B cell (primary cell): ENCODE measurements around the gene VSIG2. TPM values are rescaled to one million over a fixed set of nuclear protein-coding genes. Genes with fewer than 3 reads are reported as not detected.

Experiments used
- ATAC-seq: fragments of 200-7000 bp; cut with Tn5 transposase; one replicate; pipeline ENCODE4 v1.10.0; 2021; ENCODE audit warnings: low read depth, mild to moderate bottlenecking, moderate number of reproducible peaks, moderate library complexity
- CTCF ChIA-PET: fragments of 350-600 bp; sonication (Branson Sonifier 250); formaldehyde crosslinking; loops from one replicate; lab custom pipeline; 2021; ENCODE audit warnings: antibody characterized with exemption, inconsistent platforms; lab: Charles Lee
- POLR2A ChIA-PET: fragments of 350-600 bp; sonication (Branson Sonifier 250); formaldehyde crosslinking; loops from one replicate; lab custom pipeline; 2021; ENCODE audit warnings: antibody characterized with exemption; lab: Charles Lee
- DNase-seq: peaks from one replicate; pipeline ENCODE4 v3.0.0; 2013
- H2AFZ ChIP-seq: 2 replicates; pipeline ENCODE4 v1.6.1; 2012; ENCODE audit warnings: mild to moderate bottlenecking, low read depth, low read length; ENCODE audit not compliant: insufficient read depth, poor library complexity, severe bottlenecking
- H3K27ac ChIP-seq, 2 donors: 1 replicate in 1 of 2; 2 replicates in 1 of 2; pipeline ENCODE4 v1.5.1; 2012 to 2013; ENCODE audit warnings: low read length in 2 of 2, mild to moderate bottlenecking in 2 of 2, moderate library complexity in 1 of 2
- H3K27me3 ChIP-seq, 4 experiments: fragments of 200-600 bp in 1 of 4; sonication (generic) in 1 of 4; replicated peaks in 1 of 4; 1 replicate in 2 of 4; 2 replicates in 2 of 4; pipeline versions ENCODE4 v1.6.1 to v1.7.0; 2013 to 2016; ENCODE audit warnings: low read length in 3 of 4, mild to moderate bottlenecking in 2 of 4, mixed read lengths in 1 of 4, moderate library complexity in 1 of 4; ENCODE audit not compliant: insufficient read depth in 4 of 4, control insufficient read depth in 3 of 4; ENCODE audit errors: control extremely low read depth in 1 of 4
- H3K36me3 ChIP-seq, 2 experiments: replicated peaks in 1 of 2; 1 replicate in 1 of 2; 2 replicates in 1 of 2; pipeline versions ENCODE4 v1.6.1 to v1.7.1; 2013; ENCODE audit warnings: low read length in 1 of 2; ENCODE audit not compliant: insufficient read depth in 2 of 2, control insufficient read depth in 1 of 2; ENCODE audit errors: control extremely low read depth in 1 of 2, extremely low read depth in 1 of 2
- H3K4me1 ChIP-seq, 2 donors: fragments of 200-600 bp in 1 of 2; sonication (generic) in 1 of 2; 1 replicate in 1 of 2; 2 replicates in 1 of 2; pipeline versions ENCODE4 v1.5.1 to v1.6.1; 2013 to 2017; ENCODE audit warnings: low read length in 2 of 2; ENCODE audit not compliant: control insufficient read depth in 2 of 2, insufficient read depth in 2 of 2
- H3K4me2 ChIP-seq: replicated peaks from 2 replicates; pipeline ENCODE3; 2012; ENCODE audit warnings: mild to moderate bottlenecking, low read depth, low read length; ENCODE audit not compliant: poor library complexity, severe bottlenecking
- H3K4me3 ChIP-seq, 5 experiments: fragments of 200-600 bp in 1 of 5; sonication (generic) in 1 of 5; 1 replicate in 3 of 5; 2 replicates in 2 of 5; pipeline versions ENCODE4 v1.5.1 to v1.7.0; 2011 to 2016; ENCODE audit warnings: low read length in 4 of 5, mild to moderate bottlenecking in 4 of 5, low read depth in 2 of 5, control low read depth in 1 of 5, moderate library complexity in 1 of 5; ENCODE audit not compliant: insufficient read depth in 1 of 5; ENCODE audit errors: control extremely low read depth in 1 of 5, extremely low read depth in 1 of 5
- H3K79me2 ChIP-seq: fragments of 200-600 bp; sonication (generic); one replicate; pipeline ENCODE4 v1.6.0; 2016; ENCODE audit warnings: low read length; ENCODE audit not compliant: control insufficient read depth, insufficient read depth
- H3K9ac ChIP-seq: fragments of 200-600 bp; sonication (generic); 2 replicates; pipeline ENCODE4 v1.6.1; 2017; ENCODE audit warnings: mild to moderate bottlenecking, low read length, moderate library complexity
- H3K9me3 ChIP-seq, 3 donors: one replicate each; pipeline versions ENCODE4 v1.6.1 to v1.7.1; 2013; ENCODE audit warnings: low read length in 2 of 3; ENCODE audit not compliant: control insufficient read depth in 2 of 3, insufficient read depth in 1 of 3; ENCODE audit errors: control extremely low read depth in 1 of 3
- H4K20me1 ChIP-seq: 2 replicates; pipeline ENCODE4 v1.6.0; 2012; ENCODE audit warnings: mild to moderate bottlenecking, low read length; ENCODE audit not compliant: insufficient read depth, control insufficient read depth, poor library complexity, severe bottlenecking
- H3K27ac Mint-ChIP-seq: one replicate; pipeline ENCODE4 v1.8.0; 2021; ENCODE audit warnings: mixed read lengths
- H3K27me3 Mint-ChIP-seq: one replicate; pipeline ENCODE4 v1.8.0; 2021; ENCODE audit warnings: mixed read lengths
- H3K4me1 Mint-ChIP-seq: one replicate; pipeline ENCODE4 v1.8.0; 2021; ENCODE audit warnings: mixed read lengths
- H3K4me3 Mint-ChIP-seq: one replicate; pipeline ENCODE4 v1.8.0; 2021; ENCODE audit warnings: mixed read lengths
- H3K9me3 Mint-ChIP-seq: one replicate; pipeline ENCODE4 v1.8.0; 2022; ENCODE audit warnings: mixed read lengths; ENCODE audit not compliant: insufficient read depth
- CTCF ChIP-seq: fragments of 200-600 bp; IDR thresholded peaks from one replicate; pipeline ENCODE4 v1.8.0; 2022; ENCODE audit warnings: antibody characterized with exemption, mild to moderate bottlenecking
- EZH2 ChIP-seq: IDR thresholded peaks from 2 replicates; pipeline ENCODE4 v1.6.1; 2012; ENCODE audit warnings: borderline replicate concordance, low read depth, mild to moderate bottlenecking, moderate library complexity, low read length; ENCODE audit not compliant: insufficient read depth, poor library complexity, severe bottlenecking
- WGBS: methylation state at CpG from one replicate; pipeline ENCODE4 v1.1.5; 2013; ENCODE audit warnings: missing lambda C conversion rate; ENCODE audit not compliant: insufficient coverage; 5-methylcytosine and 5-hydroxymethylcytosine counted together
- intact Hi-C: fragments of 100-400 bp; cut with micrococcal nuclease; formaldehyde crosslinking; loops from one replicate; pipeline ENCODE4 v1.10.0; 2022
- polyA plus RNA-seq: library from polyadenylated mRNA; depleted of rRNA; stranded (reverse); fragments of >200 nt; gene quantifications from 2 replicates; pipeline ENCODE4 v1.2.3, GENCODE V29; 2012
- total RNA-seq, 2 donors: library from RNA; stranded (reverse); fragments of 120-200 nt in 1 of 2; gene quantifications; 1 replicate in 1 of 2; 2 replicates in 1 of 2; pipeline versions ENCODE4 v1.2.3 to v1.2.4, GENCODE V29; 2013 to 2022

VSIG2 gene
- total and polyA plus RNA-seq, 2 donors (not counting 1 experiment from before 2014, with no cell fraction given) = not detected

DNA sequence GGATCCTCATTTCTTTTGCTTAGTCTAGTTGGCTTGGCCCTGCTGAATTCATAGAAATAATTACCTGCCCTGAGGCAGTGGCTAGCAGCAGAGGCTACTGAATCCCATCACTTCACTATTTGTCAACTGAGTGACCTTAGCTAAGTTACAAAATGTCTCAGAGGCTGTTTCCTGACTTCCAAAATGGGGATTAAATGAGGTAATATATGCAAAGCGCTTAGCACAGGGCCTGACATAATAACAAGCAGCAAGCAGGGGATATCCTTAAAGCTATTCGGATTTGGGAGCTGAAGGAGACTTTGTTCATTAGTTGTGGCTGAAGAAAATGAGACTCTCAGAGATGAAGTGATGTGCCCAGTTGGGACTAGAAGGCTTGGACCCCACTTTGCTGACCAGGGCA is 9.5 kb downstream of the VSIG2 start:
- Histone ChIP-seq H3K27ac (no peak overlapping the region), H3K36me3 (no peaks in the 10 kb centered on the region), H3K4me2 (no peak overlapping the region), H3K9me3 (no peaks in the 10 kb centered on the region), H2AFZ (no peak overlapping the region), H3K4me3 (no peak overlapping the region), H4K20me1 (no peaks in the 10 kb centered on the region), H3K27me3 (peaks cover 0 to 13% (median 2%) of the 10 kb centered on the region in 4 experiments), H3K4me1 (peaks cover 11 to 32% of the 10 kb centered on the region in 2 donors), H3K79me2 (peaks cover 5% of the 10 kb centered on the region), H3K9ac (no peak overlapping the region)
- intact Hi-C loops = no loop called here
- POLR2A ChIA-PET = no interaction called here
- WGBS = 80% methylated on average over 2 of the region's 2 CpGs
- peaks cover 25% of the 10 kb centered on the region for H3K4me1 Mint-ChIP-seq
- no peaks in the 10 kb centered on the region for H3K9me3 Mint-ChIP-seq
- no peak overlapping the region for H3K27ac Mint-ChIP-seq
- TF ChIP-seq CTCF (no peak), EZH2 (no peak)
- no peaks in the 10 kb centered on the region for H3K27me3 Mint-ChIP-seq
- DNase-seq = no peak
- H3K4me3 Mint-ChIP-seq = no peak overlapping the region
- no peak for ATAC-seq
- CTCF ChIA-PET = interaction anchor here (1.1 to 3.0 kb wide), 4 partner anchors 11 to 73 kb away, joined by 4 to 18 read pairs (median 8); partner anchors contain the start of gene VSIG2

- peaks cover 8 to 21% of the 10 kb centered on the region in 2 donors for H3K4me1 ChIP-seq
- Mint-ChIP-seq H3K27ac (no peak overlapping the region), H3K27me3 (no peaks in the 10 kb centered on the region), H3K4me3 (peak overlapping the region; percentile 92), H3K9me3 (no peaks in the 10 kb centered on the region), H3K4me1 (peaks cover 20% of the 10 kb centered on the region)
- peak; percentile 72 for DNase-seq
- TF ChIP-seq EZH2 (no peak), CTCF (peak; percentile 78)
- peak overlapping the region; percentile 80 for H2AFZ ChIP-seq
- peak overlapping the region; percentile 44 to 68 (median 62) for H3K4me3 ChIP-seq
- peak; percentile 53 for ATAC-seq
- intact Hi-C loops = loop anchor here (1.0 kb wide), 1 partner anchor 371 kb away; the partner anchor contains the start of gene TMEM218
- under 1% methylated on average over 35 of the region's 37 CpGs for WGBS
- no peaks in the 10 kb centered on the region for H3K9me3 ChIP-seq
- ChIA-PET POLR2A (interaction anchor here (0.8 to 1.7 kb wide), 3 partner anchors 20 to 67 kb away, joined by 3 read pairs; partner anchors contain the start of genes ESAM, SIAE and SPA17), CTCF (interaction anchor here (0.9 to 3.4 kb wide), 7 partner anchors 8 to 67 kb away, joined by 3 to 16 read pairs (median 3); partner anchors contain the start of genes SIAE and SPA17)
- no peaks in the 10 kb centered on the region for H3K36me3 ChIP-seq
- H3K27me3 ChIP-seq = peaks cover 0 to 13% (median 2%) of the 10 kb centered on the region in 4 experiments
- H3K9ac ChIP-seq = peak overlapping the region; percentile 70
- H4K20me1 ChIP-seq = no peaks in the 10 kb centered on the region
- peaks cover 3% of the 10 kb centered on the region for H3K79me2 ChIP-seq
- no peak overlapping the region for H3K27ac ChIP-seq
- peak overlapping the region; percentile 97 for H3K4me2 ChIP-seq
Observed at GRCh38 chr11:124740277-124740882, 11.7 kb downstream of the VSIG2 start.
